Thyroid gland (tissue), 4 donors: ENCODE data around the gene CFL2. TPM values are rescaled to one million over a fixed set of nuclear protein-coding genes. Genes with fewer than 3 reads are reported as not detected.
A peak's percentile ranks its signal among the peaks of the same experiment; 100 is the strongest.
"Not testable (repeated sequence)": the region's sequence is repeated elsewhere in the genome, so short reads cannot be mapped to it uniquely, and the experiment has no call there.

Experiments
- DNase-seq, 2 donors: peaks; one replicate each; pipeline ENCODE4 v3.0.0-alpha.2; 2019
- H3K27ac ChIP-seq, 3 donors: fragments of 200-600 bp; sonication (generic); 1 replicate in 2 of 3; 2 replicates in 1 of 3; pipeline ENCODE4 v1.5.1; 2016 to 2019; ENCODE audit warnings: mild to moderate bottlenecking in 1 of 3, moderate library complexity in 1 of 3
- H3K27me3 ChIP-seq: fragments of 200-600 bp; sonication (generic); one replicate; pipeline ENCODE4 v1.5.1; 2019
- H3K36me3 ChIP-seq, 2 donors: fragments of 200-600 bp; sonication (generic); one replicate each; pipeline ENCODE4 v1.5.1; 2016 to 2019
- H3K4me1 ChIP-seq, 2 donors: fragments of 200-600 bp; sonication (generic); one replicate each; pipeline ENCODE4 v1.5.1; 2017 to 2019
- H3K4me3 ChIP-seq, 3 donors: fragments of 200-600 bp; sonication (generic); replicated peaks in 1 of 3; 1 replicate in 2 of 3; 2 replicates in 1 of 3; pipeline ENCODE4 v1.5.1; 2016; ENCODE audit warnings: mild to moderate bottlenecking in 1 of 3
- H3K9me3 ChIP-seq: fragments of 200-600 bp; sonication (generic); one replicate; pipeline ENCODE4 v1.5.1; 2017
- POLR2A ChIP-seq, 2 donors: fragments of 450-650 bp; IDR thresholded peaks; one replicate each; pipeline ENCODE4 v1.6.1; 2017; ENCODE audit warnings: antibody characterized with exemption in 2 of 2, mild to moderate bottlenecking in 2 of 2, moderate library complexity in 1 of 2
- WGBS, 2 donors: methylation state at CpG; one replicate each; pipeline ENCODE4 v1.1.5; 2017; 5-methylcytosine and 5-hydroxymethylcytosine counted together
- intact Hi-C: fragments of 100-400 bp; cut with DNase I; formaldehyde crosslinking; loops from one replicate; pipeline ENCODE4 v1.15.1; 2023
- total RNA-seq, 4 donors: library from RNA; depleted of rRNA; stranded (reverse); fragments of >200 nt; gene quantifications; one replicate each; pipeline ENCODE4 v1.2.3, GENCODE V29; 2016
- TF ChIP-seq, protein P1 (sequence below), 6 experiments: fragments of 200-600 bp in 3 of 6; fragments of 450-650 bp in 3 of 6; sonication (generic) in 3 of 6; IDR thresholded peaks; one replicate each; pipeline ENCODE4 v1.5.1; 2016 to 2019; ENCODE audit warnings: antibody characterized with exemption in 6 of 6, mild to moderate bottlenecking in 2 of 6, inconsistent platforms in 1 of 6, moderate library complexity in 1 of 6

The CFL2 gene
- total RNA-seq, 4 donors from 2014 or later = 33.0 to 75.7 (median 41.4) TPM

DNA sequence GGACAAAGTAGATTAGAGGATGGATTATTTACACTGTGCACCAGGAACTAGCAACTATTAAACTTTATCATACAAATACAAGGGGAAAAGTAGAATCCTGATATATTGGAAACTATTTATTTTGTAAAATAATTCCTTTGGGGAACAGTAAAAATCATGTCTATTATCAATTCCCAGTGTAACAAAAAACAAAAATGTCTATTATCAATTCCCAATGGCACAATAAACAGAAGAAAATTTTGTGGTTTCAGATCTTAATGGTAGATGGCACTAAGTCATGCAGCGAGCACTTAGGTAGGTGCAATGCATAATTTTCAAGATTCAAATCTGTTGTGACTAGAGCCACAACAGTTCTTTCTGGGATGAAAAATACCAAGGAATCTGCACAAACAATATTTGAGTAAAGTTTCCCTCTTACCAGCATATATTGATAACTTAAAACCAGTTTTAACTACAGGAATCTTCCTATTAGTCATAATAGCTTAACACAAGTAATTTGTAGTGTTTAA, 13.7 kb downstream of the CFL2 start:
- Histone ChIP-seq H3K9me3 (no peaks in the 10 kb centered on the region), H3K27me3 (no peaks in the 10 kb centered on the region), H3K4me1 (no peaks in the 10 kb centered on the region), H3K36me3 (no peaks in the 10 kb centered on the region), H3K27ac (no peak overlapping the region), H3K4me3 (no peak overlapping the region)
- 96 to 98% methylated on average over 1 of the region's 1 CpG for WGBS, 2 donors
- no peak for DNase-seq
- intact Hi-C loops = no loop called here
- TF ChIP-seq, protein P1, sequence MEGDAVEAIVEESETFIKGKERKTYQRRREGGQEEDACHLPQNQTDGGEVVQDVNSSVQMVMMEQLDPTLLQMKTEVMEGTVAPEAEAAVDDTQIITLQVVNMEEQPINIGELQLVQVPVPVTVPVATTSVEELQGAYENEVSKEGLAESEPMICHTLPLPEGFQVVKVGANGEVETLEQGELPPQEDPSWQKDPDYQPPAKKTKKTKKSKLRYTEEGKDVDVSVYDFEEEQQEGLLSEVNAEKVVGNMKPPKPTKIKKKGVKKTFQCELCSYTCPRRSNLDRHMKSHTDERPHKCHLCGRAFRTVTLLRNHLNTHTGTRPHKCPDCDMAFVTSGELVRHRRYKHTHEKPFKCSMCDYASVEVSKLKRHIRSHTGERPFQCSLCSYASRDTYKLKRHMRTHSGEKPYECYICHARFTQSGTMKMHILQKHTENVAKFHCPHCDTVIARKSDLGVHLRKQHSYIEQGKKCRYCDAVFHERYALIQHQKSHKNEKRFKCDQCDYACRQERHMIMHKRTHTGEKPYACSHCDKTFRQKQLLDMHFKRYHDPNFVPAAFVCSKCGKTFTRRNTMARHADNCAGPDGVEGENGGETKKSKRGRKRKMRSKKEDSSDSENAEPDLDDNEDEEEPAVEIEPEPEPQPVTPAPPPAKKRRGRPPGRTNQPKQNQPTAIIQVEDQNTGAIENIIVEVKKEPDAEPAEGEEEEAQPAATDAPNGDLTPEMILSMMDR (IDR thresholded peaks at IDR 0.05) = no peak
- TF ChIP-seq POLR2A (IDR thresholded peaks at IDR 0.05) = no peak

- H3K9me3 ChIP-seq = no peaks in the 10 kb centered on the region
- WGBS, 2 donors = 56 to 64% methylated on average over 4 of the region's 4 CpGs
- TF ChIP-seq, protein P1 (IDR thresholded peaks at IDR 0.05) = no peak
- TF ChIP-seq POLR2A (IDR thresholded peaks at IDR 0.05) = no peak
- no peak overlapping the region for H3K27ac ChIP-seq
- no peaks in the 10 kb centered on the region for H3K27me3 ChIP-seq
- DNase-seq = no peak
- no peaks in the 10 kb centered on the region for H3K36me3 ChIP-seq
- intact Hi-C loops = no loop called here
- H3K4me3 ChIP-seq = no peak overlapping the region
- no peaks in the 10 kb centered on the region for H3K4me1 ChIP-seq
Observed at GRCh38 chr14:34699873-34700621, 14.3 kb downstream of the CFL2 start.

DNA sequence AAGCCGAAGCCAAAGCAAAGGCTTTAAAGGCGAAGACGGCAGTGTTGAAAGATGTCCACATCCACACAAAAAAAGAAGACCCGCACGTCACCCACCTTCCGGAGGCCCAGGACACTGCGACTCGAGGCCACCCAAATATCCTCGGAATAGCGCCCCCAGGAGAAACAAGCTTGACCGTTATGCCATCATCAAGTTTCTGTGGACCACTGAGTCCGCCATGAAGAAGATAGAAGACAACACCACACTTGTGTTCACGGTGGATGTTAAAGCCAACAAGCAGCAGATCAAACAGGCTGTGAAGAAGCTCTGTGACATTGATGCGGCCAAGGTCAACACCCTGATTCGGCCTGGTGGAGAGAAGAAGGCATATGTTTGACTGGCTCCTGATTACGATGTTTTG, 20.2 kb downstream of the CFL2 start:
- WGBS, 2 donors = 95 to 96% methylated on average over 16 of the region's 16 CpGs
- DNase-seq, H3K36me3 ChIP-seq, H3K4me1 ChIP-seq, H3K27ac ChIP-seq, H3K4me3 ChIP-seq, intact Hi-C loops, H3K9me3 ChIP-seq, H3K27me3 ChIP-seq: not testable (repeated sequence)

GRCh38 chr14:34693228-34693939, 21.0 kb downstream of the CFL2 start:
- intact Hi-C loops = no loop called here
- Histone ChIP-seq H3K4me1 (peaks cover 0 to 5% of the 10 kb centered on the region in 2 donors), H3K9me3 (no peaks in the 10 kb centered on the region), H3K27me3 (no peaks in the 10 kb centered on the region), H3K36me3 (no peaks in the 10 kb centered on the region), H3K27ac (peak overlapping the region in 1 of 3 donors; percentile 20), H3K4me3 (peak overlapping the region in 1 of 3 donors; percentile 5)
- TF ChIP-seq, protein P1 (IDR thresholded peaks at IDR 0.05) = no peak
- no peak for TF ChIP-seq POLR2A (IDR thresholded peaks at IDR 0.05)
- peak; percentile 53 to 62 for DNase-seq
- WGBS, 2 donors = 50 to 63% methylated on average over 16 to 18 of the region's 18 CpGs

DNA sequence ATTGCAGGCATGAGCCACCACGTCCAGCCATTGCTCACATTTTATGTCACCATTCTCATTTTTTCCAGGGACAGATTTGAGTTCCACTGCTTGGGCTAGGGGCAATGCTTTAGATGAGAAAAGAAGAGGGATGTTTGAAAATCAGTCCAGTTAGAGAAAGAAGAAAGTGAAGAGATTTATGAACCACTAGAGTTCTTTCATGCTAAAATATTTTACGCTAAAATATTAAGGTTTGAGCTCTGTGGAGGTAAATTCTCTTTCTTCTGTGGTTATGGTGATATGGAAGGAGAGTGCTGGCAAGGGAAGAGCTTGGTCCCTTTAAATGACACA, 21.5 kb downstream of the CFL2 start:
- no peak for DNase-seq
- intact Hi-C loops = no loop called here
- no peak for TF ChIP-seq POLR2A (IDR thresholded peaks at IDR 0.05)
- TF ChIP-seq, protein P1 (IDR thresholded peaks at IDR 0.05) = no peak
- Histone ChIP-seq H3K36me3 (no peaks in the 10 kb centered on the region), H3K27me3 (no peaks in the 10 kb centered on the region), H3K4me3 (no peak overlapping the region), H3K4me1 (peaks cover 0 to 5% of the 10 kb centered on the region in 2 donors), H3K9me3 (no peaks in the 10 kb centered on the region), H3K27ac (no peak overlapping the region)
- 75% methylated on average over 2 of the region's 2 CpGs for WGBS, 2 donors
